ENCODE data around the gene SUSD4.

Gene SUSD4

DNA sequence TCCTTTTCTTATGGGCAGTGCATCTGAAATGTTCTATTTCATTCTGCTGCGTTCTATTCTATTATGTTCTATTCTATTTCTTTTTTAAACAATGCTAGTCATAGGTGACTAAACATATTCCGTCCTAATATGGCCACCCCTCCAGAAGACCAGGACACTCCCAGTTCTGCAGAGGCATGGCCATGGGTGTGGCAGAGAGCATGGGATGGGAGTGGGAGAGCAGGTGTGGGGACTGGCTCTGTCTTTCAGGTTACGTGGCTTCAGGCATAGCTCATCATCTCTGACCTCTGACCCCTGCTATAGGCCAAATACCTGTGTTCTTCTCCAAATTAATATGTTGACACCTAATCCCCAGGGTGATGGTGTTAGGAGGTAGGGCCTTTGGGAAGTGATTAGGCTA is 187.5 kb downstream of the SUSD4 start:
- Mint-ChIP-seq H3K4me1 (ENCODE audit: low read depth) (peaks cover 66% of the 10 kb centered on the region), H3K4me3 (peak overlapping the region; percentile 20), H3K27ac (peak overlapping the region; percentile 93), H3K27me3 (no peaks in the 10 kb centered on the region), H3K36me3 (ENCODE audit: low read depth) (no peaks in the 10 kb centered on the region), H3K9me3 (no peaks in the 10 kb centered on the region)
- intact Hi-C loops (cut with micrococcal nuclease), result loop anchor here (2.0 kb wide), 1 partner anchor 34 kb away; the partner anchor contains the start of gene TLR5

DNA sequence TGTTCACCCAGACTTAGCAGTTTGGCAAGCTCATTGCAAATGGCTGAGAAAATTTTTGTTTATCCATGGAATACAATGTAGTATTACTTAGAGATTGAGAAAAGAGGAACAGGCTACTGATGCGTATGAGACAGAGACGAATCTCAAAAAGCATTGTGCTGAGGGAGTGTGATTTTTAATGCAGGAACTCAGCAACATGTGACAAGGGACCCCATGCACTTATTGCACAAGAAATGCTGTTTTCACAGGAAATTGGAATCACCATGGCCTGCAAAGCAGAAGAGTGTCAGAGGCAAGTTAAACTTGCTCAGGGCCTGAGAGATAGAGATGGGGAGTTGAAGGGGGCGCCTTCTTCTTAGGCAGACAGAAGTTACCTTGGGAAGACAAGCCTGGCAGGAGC is 188.3 kb downstream of the SUSD4 start:
- H3K27me3 Mint-ChIP-seq, result no peaks in the 10 kb centered on the region
- no peaks in the 10 kb centered on the region for H3K36me3 Mint-ChIP-seq (ENCODE audit: low read depth)
- intact Hi-C loops (cut with micrococcal nuclease), result loop anchor here (2.0 kb wide), 1 partner anchor 33 kb away; the partner anchor contains the start of gene TLR5
- H3K4me1 Mint-ChIP-seq (ENCODE audit: low read depth), result peaks cover 58% of the 10 kb centered on the region
- H3K27ac Mint-ChIP-seq, result peak overlapping the region; percentile 93
- no peaks in the 10 kb centered on the region for H3K9me3 Mint-ChIP-seq
- H3K4me3 Mint-ChIP-seq, result peak overlapping the region; percentile 74

DNA sequence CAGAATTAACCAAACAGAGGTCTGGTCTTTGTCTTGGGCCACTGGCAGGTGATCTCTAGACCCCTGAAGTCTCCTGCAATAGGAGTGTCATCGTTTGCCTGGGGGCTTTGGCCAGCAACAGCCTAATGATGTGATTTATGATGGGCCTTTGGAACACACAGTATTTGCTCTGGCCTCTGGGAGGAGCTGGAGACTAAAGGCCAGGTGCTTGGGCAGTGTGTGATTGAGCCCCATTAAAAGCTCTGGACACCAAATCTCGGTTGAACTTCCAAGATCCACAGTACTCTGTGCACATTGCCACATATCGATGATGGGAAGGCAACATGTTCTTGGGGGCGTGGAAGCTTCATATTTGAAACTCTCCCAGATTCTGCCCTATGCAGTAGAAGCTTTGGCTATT is 188.9 kb downstream of the SUSD4 start:
- Mint-ChIP-seq H3K4me3 (no peak overlapping the region), H3K36me3 (ENCODE audit: low read depth) (no peaks in the 10 kb centered on the region), H3K4me1 (ENCODE audit: low read depth) (peaks cover 53% of the 10 kb centered on the region), H3K27ac (peak overlapping the region; percentile 93), H3K27me3 (no peaks in the 10 kb centered on the region), H3K9me3 (no peaks in the 10 kb centered on the region)
- intact Hi-C loops (cut with micrococcal nuclease), result no loop called here
